Tongue (tissue), 2 donors: ENCODE results near the gene TDRD7. TPM values are rescaled to one million over a fixed set of nuclear protein-coding genes. Genes with fewer than 3 reads are reported as not detected.

Experiments used
- DNase-seq: peaks from one replicate; pipeline ENCODE4 v3.0.0-alpha.2; 2015
- total RNA-seq: library from RNA; depleted of rRNA; stranded (reverse); fragments of >200 nt; gene quantifications from one replicate; pipeline ENCODE4 v1.2.3, GENCODE V29; 2014

Gene TDRD7
- 10.4 TPM for total RNA-seq

GRCh38 chr9:97411789-97412625, at the start of gene TDRD7:
TDRD7 (plus strand) TSS chr9:97412096; CDS start chr9:97428466, 16,370 bp downstream.
- peak; percentile 90 for DNase-seq

- no peak for DNase-seq
These were observed 48.9 kb upstream of the TDRD7 start for GRCh38 chr9:97362777-97363545.

GRCh38 chr9:97363661-97364299, 48.1 kb upstream of the TDRD7 start:
- no peak for DNase-seq

GRCh38 chr9:97364769-97365490, 47.0 kb upstream of the TDRD7 start:
- no peak for DNase-seq

- DNase-seq = no peak
These were observed 46.3 kb upstream of the TDRD7 start for GRCh38 chr9:97365634-97366033.

GRCh38 chr9:97366476-97366875, 45.4 kb upstream of the TDRD7 start:
- DNase-seq = no peak

- DNase-seq = no peak
These were observed 45.0 kb upstream of the TDRD7 start for GRCh38 chr9:97366889-97367288.

GRCh38 chr9:97367729-97368128, 44.2 kb upstream of the TDRD7 start:
- DNase-seq = no peak

- no peak for DNase-seq
These were observed 42.9 kb upstream of the TDRD7 start for GRCh38 chr9:97368964-97369363.

- DNase-seq = no peak
These were observed 39.3 kb upstream of the TDRD7 start for GRCh38 chr9:97372580-97372979.

- no peak for DNase-seq
These were observed 38.6 kb upstream of the TDRD7 start for GRCh38 chr9:97373331-97373730.

GRCh38 chr9:97374811-97375210, 37.1 kb upstream of the TDRD7 start:
- no peak for DNase-seq

- DNase-seq = no peak
These were observed 35.0 kb upstream of the TDRD7 start for GRCh38 chr9:97376902-97377301.

GRCh38 chr9:97382099-97382718, 29.7 kb upstream of the TDRD7 start:
- DNase-seq = no peak

GRCh38 chr9:97384406-97385262, 27.3 kb upstream of the TDRD7 start:
- no peak for DNase-seq

GRCh38 chr9:97385626-97386264, 26.2 kb upstream of the TDRD7 start:
- DNase-seq = no peak

- DNase-seq = no peak
These were observed 25.6 kb upstream of the TDRD7 start for GRCh38 chr9:97386265-97386633.

GRCh38 chr9:97386733-97387503, 25.0 kb upstream of the TDRD7 start:
- DNase-seq = peak; percentile 90

- DNase-seq = no peak
These were observed 24.4 kb upstream of the TDRD7 start for GRCh38 chr9:97387504-97387886.
